Measurements from ENCODE around the gene COL5A1.

COL5A1 gene

GRCh38 chr9:134641173-134641989, at the start of gene COL5A1:
Gene COL5A1 (plus strand): TSS chr9:134641803. CDS start chr9:134642188, 385 bp downstream.
- no peak for DNase-seq

GRCh38 chr9:134592018-134592818, 49.4 kb upstream of the COL5A1 start:
- DNase-seq, result no peak

GRCh38 chr9:134592819-134593200, 48.8 kb upstream of the COL5A1 start:
- DNase-seq, result no peak

GRCh38 chr9:134593286-134594077, 48.1 kb upstream of the COL5A1 start:
- no peak for DNase-seq

GRCh38 chr9:134594078-134594941, 47.3 kb upstream of the COL5A1 start:
- DNase-seq, result no peak

- DNase-seq, result no peak
Measured at GRCh38 chr9:134595014-134595413, 46.6 kb upstream of the COL5A1 start.

- no peak for DNase-seq
Measured at GRCh38 chr9:134597041-134597913, 44.3 kb upstream of the COL5A1 start.

- no peak for DNase-seq
Measured at GRCh38 chr9:134597957-134598883, 43.4 kb upstream of the COL5A1 start.

- DNase-seq, result no peak
Measured at GRCh38 chr9:134598884-134599245, 42.7 kb upstream of the COL5A1 start.

- DNase-seq, result no peak
Measured at GRCh38 chr9:134600371-134600770, 41.2 kb upstream of the COL5A1 start.

GRCh38 chr9:134600836-134601638, 40.6 kb upstream of the COL5A1 start:
- no peak for DNase-seq

- no peak for DNase-seq
Measured at GRCh38 chr9:134601764-134602163, 39.8 kb upstream of the COL5A1 start.

- no peak for DNase-seq
Measured at GRCh38 chr9:134602547-134603362, 38.8 kb upstream of the COL5A1 start.

- DNase-seq, result no peak
Measured at GRCh38 chr9:134604834-134605233, 36.8 kb upstream of the COL5A1 start.

GRCh38 chr9:134605351-134605965, 36.1 kb upstream of the COL5A1 start:
- no peak for DNase-seq

GRCh38 chr9:134605966-134606357, 35.6 kb upstream of the COL5A1 start:
- no peak for DNase-seq

GRCh38 chr9:134606951-134607731, 34.5 kb upstream of the COL5A1 start:
- no peak for DNase-seq
